ENCODE data around the gene AGTRAP.

GRCh38 chr1:11690397-11691301, 45.3 kb upstream of the AGTRAP start:
- TF ChIP-seq POLR2A (IDR thresholded peaks at IDR 0.05) (no peak), CTCF (IDR thresholded peaks at IDR 0.05) (no peak)

Measured in lower leg skin (tissue), 3 donors.